H9 (cell line): ENCODE measurements around the gene ACVR1B. TPM values are rescaled to one million over a fixed set of nuclear protein-coding genes. Genes with fewer than 3 reads are reported as not detected.

Experiments
- DNase-seq: peaks from one replicate; pipeline ENCODE4 v3.0.0-alpha.2; 2017
- H2AFZ ChIP-seq: one replicate; pipeline ENCODE4 v1.6.1; 2013; ENCODE audit warnings: mild to moderate bottlenecking, low read length, control low read depth, moderate library complexity
- H2AK5ac ChIP-seq: 2 replicates; pipeline ENCODE4 v1.6.1; 2013; ENCODE audit warnings: low read length, control low read depth, mixed read lengths; ENCODE audit not compliant: insufficient read length
- H2BK120ac ChIP-seq: one replicate; pipeline ENCODE4 v1.6.1; 2013; ENCODE audit warnings: low read depth, mild to moderate bottlenecking, low read length, control low read depth, inconsistent platforms; ENCODE audit not compliant: poor library complexity, severe bottlenecking
- H2BK12ac ChIP-seq: 2 replicates; pipeline ENCODE4 v1.6.1; 2013; ENCODE audit warnings: low read length, control low read depth, mixed read lengths, low read depth; ENCODE audit not compliant: insufficient read length
- H2BK15ac ChIP-seq: 2 replicates; pipeline ENCODE4 v1.6.1; 2013; ENCODE audit warnings: low read depth, low read length, control low read depth
- H2BK20ac ChIP-seq: one replicate; pipeline ENCODE4 v1.6.1; 2013; ENCODE audit warnings: low read depth, mild to moderate bottlenecking, low read length, control low read depth, inconsistent platforms; ENCODE audit not compliant: poor library complexity, severe bottlenecking
- H2BK5ac ChIP-seq: 2 replicates; pipeline ENCODE4 v1.6.1; 2013; ENCODE audit warnings: low read length, control low read depth, mixed read lengths; ENCODE audit not compliant: insufficient read length
- H3K14ac ChIP-seq: 2 replicates; pipeline ENCODE4 v1.6.1; 2013; ENCODE audit warnings: low read length, control low read depth; ENCODE audit not compliant: insufficient read depth
- H3K18ac ChIP-seq: 2 replicates; pipeline ENCODE4 v1.6.1; 2013; ENCODE audit warnings: low read depth, mild to moderate bottlenecking, mixed read lengths, low read length, control low read depth; ENCODE audit not compliant: insufficient read length
- H3K23ac ChIP-seq: 2 replicates; pipeline ENCODE4 v1.6.1; 2013; ENCODE audit warnings: low read length, control low read depth, mixed read lengths, low read depth; ENCODE audit not compliant: insufficient read length
- H3K23me2 ChIP-seq: 2 replicates; pipeline ENCODE4 v1.6.1; 2013; ENCODE audit warnings: low read depth, mild to moderate bottlenecking, mixed read lengths, low read length, control low read depth; ENCODE audit not compliant: insufficient read length, poor library complexity, severe bottlenecking
- H3K27ac ChIP-seq: 2 replicates; pipeline ENCODE4 v1.5.1; 2013; ENCODE audit warnings: low read length, control low read depth, mixed read lengths, low read depth; ENCODE audit not compliant: insufficient read length
- H3K27me3 ChIP-seq: 2 replicates; pipeline ENCODE4 v1.6.1; 2013; ENCODE audit warnings: low read length, control low read depth, inconsistent platforms; ENCODE audit not compliant: insufficient read depth
- H3K4ac ChIP-seq: 2 replicates; pipeline ENCODE4 v1.6.1; 2013; ENCODE audit warnings: low read depth, mild to moderate bottlenecking, control low read depth, inconsistent platforms, low read length, moderate library complexity
- H3K4me1 ChIP-seq: 2 replicates; pipeline ENCODE4 v1.6.1; 2013; ENCODE audit warnings: low read length, control low read depth, inconsistent platforms; ENCODE audit not compliant: insufficient read depth
- H3K4me2 ChIP-seq: 2 replicates; pipeline ENCODE4 v1.6.1; 2013; ENCODE audit warnings: low read length, control low read depth, mixed read lengths; ENCODE audit not compliant: insufficient read length, insufficient read depth
- H3K56ac ChIP-seq: 2 replicates; pipeline ENCODE4 v1.6.1; 2013; ENCODE audit warnings: low read depth, mild to moderate bottlenecking, mixed read lengths, low read length, control low read depth; ENCODE audit not compliant: insufficient read length
- H3K79me1 ChIP-seq: 2 replicates; pipeline ENCODE4 v1.6.1; 2013; ENCODE audit warnings: low read depth, mild to moderate bottlenecking, moderate library complexity, low read length, control low read depth, inconsistent platforms; ENCODE audit not compliant: insufficient read depth, poor library complexity, severe bottlenecking
- H3K79me2 ChIP-seq: 2 replicates; pipeline ENCODE4 v1.6.1; 2013; ENCODE audit warnings: low read length, control low read depth, inconsistent platforms; ENCODE audit not compliant: insufficient read depth
- H3K9ac ChIP-seq: 2 replicates; pipeline ENCODE4 v1.6.1; 2013; ENCODE audit warnings: low read length, control low read depth, mixed read lengths; ENCODE audit not compliant: insufficient read length; ENCODE audit errors: extremely low read depth
- H3K9me3 ChIP-seq: one replicate; pipeline ENCODE4 v1.6.1; 2013; ENCODE audit warnings: low read depth, low read length, inconsistent platforms; ENCODE audit not compliant: control insufficient read depth
- H3T11ph ChIP-seq: one replicate; pipeline ENCODE4 v1.6.1; 2013; ENCODE audit warnings: mild to moderate bottlenecking, low read length, control low read depth, inconsistent platforms
- H4K20me1 ChIP-seq: one replicate; pipeline ENCODE4 v1.6.1; 2013; ENCODE audit not compliant: control insufficient read depth, insufficient read length, insufficient read depth
- H4K5ac ChIP-seq: 2 replicates; pipeline ENCODE4 v1.6.1; 2013; ENCODE audit warnings: low read depth, mild to moderate bottlenecking, mixed read lengths, low read length, control low read depth; ENCODE audit not compliant: insufficient read length
- H4K8ac ChIP-seq: replicated peaks from 2 replicates; pipeline ENCODE4 v1.6.1; 2013; ENCODE audit warnings: low read length, control low read depth, mixed read lengths, low read depth; ENCODE audit not compliant: insufficient read length
- H4K91ac ChIP-seq: 2 replicates; pipeline ENCODE4 v1.6.1; 2013; ENCODE audit warnings: low read depth, mild to moderate bottlenecking, moderate library complexity, mixed read lengths, low read length, control low read depth; ENCODE audit not compliant: insufficient read length
- H3K27ac Mint-ChIP-seq, 3 experiments: 2 replicates in 2 of 3; 3 replicates in 1 of 3; pipeline ENCODE4 v1.8.0; 2020 to 2021; ENCODE audit warnings: mixed read lengths in 3 of 3, mild to moderate bottlenecking in 1 of 3, moderate library complexity in 1 of 3
- H3K27me3 Mint-ChIP-seq: 2 replicates; pipeline ENCODE4 v1.8.0; 2021; ENCODE audit warnings: low read depth, mild to moderate bottlenecking, moderate library complexity, mixed read lengths
- H3K36me3 Mint-ChIP-seq, 3 experiments: 2 replicates in 2 of 3; 3 replicates in 1 of 3; pipeline ENCODE4 v1.8.0; 2020 to 2021; ENCODE audit warnings: low read depth in 3 of 3, mixed read lengths in 3 of 3; ENCODE audit not compliant: insufficient read depth in 1 of 3
- H3K4me1 Mint-ChIP-seq, 2 experiments: 2 replicates each; pipeline ENCODE4 v1.8.0; 2020; ENCODE audit warnings: mixed read lengths in 2 of 2
- H3K4me3 Mint-ChIP-seq, 2 experiments: 2 replicates in 1 of 2; 3 replicates in 1 of 2; pipeline ENCODE4 v1.8.0; 2020 to 2021; ENCODE audit warnings: mild to moderate bottlenecking in 2 of 2, mixed read lengths in 2 of 2, moderate library complexity in 1 of 2
- H3K9me3 Mint-ChIP-seq, 2 experiments: 2 replicates in 1 of 2; 3 replicates in 1 of 2; pipeline ENCODE4 v1.8.0; 2020; ENCODE audit warnings: mild to moderate bottlenecking in 2 of 2, mixed read lengths in 2 of 2, moderate library complexity in 1 of 2
- CTCF ChIP-seq: fragments of 200-600 bp; sonication (generic); conservative IDR thresholded peaks from 3 replicates; pipeline ENCODE4 v1.8.0; 2021; ENCODE audit warnings: antibody characterized with exemption, mild to moderate bottlenecking
- WGBS: extraction: QIAGEN DNeasy Blood & Tissue Kit; methylation state at CpG from one replicate; pipeline ENCODE4 v1.1.7; 2013; ENCODE audit warnings: missing lambda C conversion rate, low lambda C conversion rate, mixed read lengths; ENCODE audit not compliant: insufficient read length; ENCODE audit errors: extremely low coverage; 5-methylcytosine and 5-hydroxymethylcytosine counted together
- total RNA-seq: library from RNA; stranded (reverse); gene quantifications from 2 replicates; pipeline ENCODE4 v1.2.1, GENCODE V29; 2021

The ACVR1B gene
- total RNA-seq, 1 experiment from 2014 or later = 16.3 TPM

GRCh38 chr12:52015532-52016041, 64.1 kb downstream of the ACVR1B start:
- Histone ChIP-seq H3K23me2 (no peaks in the 10 kb centered on the region), H2BK20ac (no peak overlapping the region), H3K79me1 (no peaks in the 10 kb centered on the region), H2AK5ac (no peak overlapping the region), H3K4ac (no peak overlapping the region), H4K8ac (no peak overlapping the region), H3K4me2 (no peak overlapping the region), H2BK15ac (no peak overlapping the region), H4K91ac (no peak overlapping the region), H2BK12ac (no peak overlapping the region), H2BK120ac (no peak overlapping the region), H3K9ac (no peak overlapping the region), H2AFZ (no peak overlapping the region), H2BK5ac (no peak overlapping the region), H3K18ac (no peak overlapping the region), H3T11ph (no peak overlapping the region), H3K79me2 (no peaks in the 10 kb centered on the region), H3K27me3 (no peaks in the 10 kb centered on the region), H3K27ac (no peak overlapping the region), H3K9me3 (no peaks in the 10 kb centered on the region), H4K20me1 (no peaks in the 10 kb centered on the region), H3K23ac (no peak overlapping the region), H3K4me1 (peaks cover 6% of the 10 kb centered on the region; the same call in 1 of the 2 replicates), H3K14ac (no peak overlapping the region), H3K56ac (no peak overlapping the region), H4K5ac (no peak overlapping the region)
- H3K27me3 Mint-ChIP-seq = peaks cover 84% of the 10 kb centered on the region
- WGBS = no CpG with 5 or more reads among the region's 10 CpGs
- no peak for DNase-seq
- H3K4me1 Mint-ChIP-seq = peaks cover 26 to 40% of the 10 kb centered on the region in 2 experiments
- no peaks in the 10 kb centered on the region; a peak in 1 of 5 replicates for H3K9me3 Mint-ChIP-seq
- H3K27ac Mint-ChIP-seq = peak overlapping the region in 1 of 3 experiments; percentile 44; a peak in 2 of 7 replicates
- 0 out of 5 replicates have a peak overlapping the region, but pooled peaks of 1 of the 2 experiments have one; percentile 35 for H3K4me3 Mint-ChIP-seq
- H3K36me3 Mint-ChIP-seq = peaks cover 0 to 14% (median 10%) of the 10 kb centered on the region in 3 experiments; a peak in 3 of 7 replicates
- TF ChIP-seq CTCF = no peak
